Liver (tissue), 9 donors: ENCODE measurements around the gene TNS1. TPM values are rescaled to one million over a fixed set of nuclear protein-coding genes. Genes with fewer than 3 reads are reported as not detected.
"Not testable (repeated sequence)": the region's sequence is repeated elsewhere in the genome, so short reads cannot be mapped to it uniquely, and the experiment has no call there.

Experiments used
- DNase-seq: peaks from one replicate; pipeline ENCODE4 v3.0.0-alpha.2; 2017; ENCODE audit warnings: low spot score
- H3K27ac ChIP-seq, 2 donors: one replicate each; pipeline ENCODE4 v1.7.0; 2013; ENCODE audit warnings: inconsistent platforms in 2 of 2, low read length in 2 of 2, control low read depth in 1 of 2, low read depth in 1 of 2, mild to moderate bottlenecking in 1 of 2
- H3K27me3 ChIP-seq, 4 donors: one replicate each; pipeline versions ENCODE4 v1.6.1 to v1.7.0; 2013; ENCODE audit warnings: low read length in 3 of 4, inconsistent platforms in 1 of 4, mild to moderate bottlenecking in 1 of 4, moderate library complexity in 1 of 4; ENCODE audit not compliant: control insufficient read depth in 4 of 4, insufficient read depth in 4 of 4
- H3K36me3 ChIP-seq, 4 donors: one replicate each; pipeline versions ENCODE4 v1.6.1 to v1.7.0; 2013; ENCODE audit warnings: low read length in 3 of 4, mild to moderate bottlenecking in 3 of 4, low read depth in 1 of 4, moderate library complexity in 1 of 4; ENCODE audit not compliant: control insufficient read depth in 4 of 4, insufficient read depth in 3 of 4
- H3K4me1 ChIP-seq, 4 donors: one replicate each; pipeline versions ENCODE4 v1.6.1 to v1.7.0; 2013; ENCODE audit warnings: low read length in 3 of 4, mild to moderate bottlenecking in 3 of 4, moderate library complexity in 1 of 4; ENCODE audit not compliant: control insufficient read depth in 4 of 4, insufficient read depth in 4 of 4
- H3K4me3 ChIP-seq, 3 donors: one replicate each; pipeline versions ENCODE4 v1.6.1 to v1.7.0; 2013; ENCODE audit warnings: low read length in 3 of 3, control low read depth in 1 of 3, low read depth in 1 of 3, mild to moderate bottlenecking in 1 of 3
- H3K9ac ChIP-seq, 2 donors: one replicate each; pipeline ENCODE4 v1.7.0; 2013; ENCODE audit warnings: low read length in 2 of 2, mild to moderate bottlenecking in 2 of 2, moderate library complexity in 2 of 2, control low read depth in 1 of 2, low read depth in 1 of 2
- H3K9me3 ChIP-seq, 4 donors: one replicate each; pipeline versions ENCODE4 v1.6.1 to v1.7.0; 2013; ENCODE audit warnings: low read length in 3 of 4; ENCODE audit not compliant: control insufficient read depth in 4 of 4
- ATF3 ChIP-seq: IDR thresholded peaks from 2 replicates; pipeline ENCODE4 v1.6.1; 2016; ENCODE audit warnings: antibody characterized with exemption
- CTCF ChIP-seq: fragments of 150-350 bp; IDR thresholded peaks from 2 replicates; pipeline ENCODE4 v1.5.1; 2017; ENCODE audit warnings: improper control_type of control experiment, low read depth, low read length; ENCODE audit not compliant: missing input control
- EGR1 ChIP-seq, 2 donors: IDR thresholded peaks; 2 replicates each; pipeline ENCODE4 v1.6.1; 2016 to 2018; ENCODE audit warnings: antibody characterized with exemption in 2 of 2, low read depth in 2 of 2
- FOXA1 ChIP-seq: IDR thresholded peaks from 2 replicates; pipeline ENCODE4 v1.6.1; 2016; ENCODE audit warnings: antibody characterized with exemption
- FOXA2 ChIP-seq: IDR thresholded peaks from 2 replicates; pipeline ENCODE4 v1.6.1; 2016; ENCODE audit warnings: antibody characterized with exemption
- GABPA ChIP-seq, 2 donors: IDR thresholded peaks in 1 of 2; conservative IDR thresholded peaks in 1 of 2; 2 replicates each; pipeline ENCODE4 v1.6.1; 2016; ENCODE audit warnings: antibody characterized with exemption in 2 of 2, mild to moderate bottlenecking in 1 of 2, moderate library complexity in 1 of 2
- HNF4A ChIP-seq, 2 donors: conservative IDR thresholded peaks; 2 replicates each; pipeline ENCODE4 v1.6.1; 2016; ENCODE audit warnings: antibody characterized with exemption in 2 of 2, mild to moderate bottlenecking in 2 of 2
- HNF4G ChIP-seq: IDR thresholded peaks from 2 replicates; pipeline ENCODE4 v1.6.1; 2016; ENCODE audit warnings: antibody characterized with exemption
- JUND ChIP-seq, 2 donors: IDR thresholded peaks; 2 replicates each; pipeline ENCODE4 v1.6.1; 2016; ENCODE audit warnings: antibody characterized with exemption in 2 of 2
- MAX ChIP-seq: IDR thresholded peaks from 2 replicates; pipeline ENCODE4 v1.6.1; 2016; ENCODE audit warnings: antibody characterized with exemption
- NR2F2 ChIP-seq: IDR thresholded peaks from 2 replicates; pipeline ENCODE4 v1.6.1; 2016; ENCODE audit warnings: antibody characterized with exemption
- RAD21 ChIP-seq, 2 donors: IDR thresholded peaks; 2 replicates each; pipeline ENCODE4 v1.6.1; 2016; ENCODE audit warnings: antibody characterized with exemption in 2 of 2, mild to moderate bottlenecking in 2 of 2
- REST ChIP-seq: IDR thresholded peaks from 2 replicates; pipeline ENCODE4 v1.6.1; 2016; ENCODE audit warnings: antibody characterized with exemption, mild to moderate bottlenecking
- RXRA ChIP-seq, 2 donors: IDR thresholded peaks; 2 replicates each; pipeline ENCODE4 v1.6.1; 2017 to 2018; ENCODE audit warnings: antibody characterized with exemption in 2 of 2, mild to moderate bottlenecking in 1 of 2
- SP1 ChIP-seq: IDR thresholded peaks from 2 replicates; pipeline ENCODE4 v1.6.1; 2018; ENCODE audit warnings: antibody characterized with exemption, mild to moderate bottlenecking
- TAF1 ChIP-seq: conservative IDR thresholded peaks from 2 replicates; pipeline ENCODE4 v1.6.1; 2016; ENCODE audit warnings: antibody characterized with exemption, mild to moderate bottlenecking
- YY1 ChIP-seq: IDR thresholded peaks from 2 replicates; pipeline ENCODE4 v1.6.1; 2016; ENCODE audit warnings: antibody characterized with exemption, mild to moderate bottlenecking
- WGBS: extraction: QIAGEN DNeasy Blood & Tissue Kit; methylation state at CpG from one replicate; pipeline ENCODE4 v1.1.7; 2013; 5-methylcytosine and 5-hydroxymethylcytosine counted together
- polyA plus RNA-seq, 2 donors: library from polyadenylated mRNA; stranded (reverse) in 1 of 2; unstranded in 1 of 2; fragments of 200-250 nt in 1 of 2; fragments of >200 nt in 1 of 2; fragmentation: Nextera tagmentation in 1 of 2; extraction: Ambion mirVana in 1 of 2; gene quantifications; one replicate each; pipeline versions ENCODE4 v1.2.1 to v1.2.3, GENCODE V29; 2013 to 2015
- total RNA-seq, 2 donors: library from RNA; depleted of rRNA; stranded (reverse); fragments of >200 nt; gene quantifications; one replicate each; pipeline ENCODE4 v1.2.3, GENCODE V29; 2014
- donor health status: healthy.
- donor health status: healthy.
- donor health status: healthy.
- donor health status: healthy.
- donor health status: healthy.

The TNS1 gene
- total and polyA plus RNA-seq, 4 donors, result 16.3 to 128 (median 57.3) TPM

GRCh38 chr2:218044599-218044998 is 41.8 kb upstream of the TNS1 start:
- 95% methylated on average over 1 of the region's 1 CpG for WGBS
- H3K4me3 ChIP-seq, H3K27ac ChIP-seq, H3K4me1 ChIP-seq, H3K9ac ChIP-seq, H3K27me3 ChIP-seq, H3K9me3 ChIP-seq, H3K36me3 ChIP-seq, DNase-seq: not testable (repeated sequence)

- WGBS, result 96% methylated on average over 5 of the region's 5 CpGs
- Histone ChIP-seq H3K9me3 (no peaks in the 10 kb centered on the region), H3K4me3 (no peak overlapping the region), H3K4me1 (no peaks in the 10 kb centered on the region), H3K9ac (no peak overlapping the region), H3K27me3 (no peaks in the 10 kb centered on the region), H3K27ac (no peak overlapping the region), H3K36me3 (no peaks in the 10 kb centered on the region)
- no peak for DNase-seq
- TF ChIP-seq FOXA1 (no peak), SP1 (no peak), HNF4A (conservative IDR thresholded peaks at IDR 0.05) (no peak), FOXA2 (no peak), CTCF (no peak), RAD21 (IDR thresholded peaks at IDR 0.05) (no peak), MAX (no peak), ATF3 (no peak), JUND (IDR thresholded peaks at IDR 0.05) (no peak), TAF1 (no peak), HNF4G (no peak), EGR1 (IDR thresholded peaks at IDR 0.05; ENCODE audit: low read depth in 2 of 2) (no peak), REST (no peak), YY1 (no peak), NR2F2 (no peak)
Observed at GRCh38 chr2:218043701-218044109, 40.9 kb upstream of the TNS1 start.

GRCh38 chr2:218043100-218043499 is 40.3 kb upstream of the TNS1 start:
- WGBS, result 90% methylated on average over 1 of the region's 1 CpG
- no peak overlapping the region for H3K27ac ChIP-seq
- no peaks in the 10 kb centered on the region for H3K4me1 ChIP-seq
- no peak overlapping the region for H3K4me3 ChIP-seq
- H3K9me3 ChIP-seq, result no peaks in the 10 kb centered on the region
- H3K27me3 ChIP-seq, result no peaks in the 10 kb centered on the region
- no peak overlapping the region for H3K9ac ChIP-seq
- DNase-seq, result no peak
- no peaks in the 10 kb centered on the region for H3K36me3 ChIP-seq
- no peak for TF ChIP-seq GABPA (IDR thresholded peaks at IDR 0.05 in 1 of 2, conservative IDR thresholded peaks at IDR 0.05 in 1 of 2)
- no peak for TF ChIP-seq FOXA1
- no peak for TF ChIP-seq MAX
- TF ChIP-seq ATF3, result no peak
- TF ChIP-seq RXRA (IDR thresholded peaks at IDR 0.05), result no peak
- no peak for TF ChIP-seq HNF4A (conservative IDR thresholded peaks at IDR 0.05)
- TF ChIP-seq HNF4G, result no peak
- TF ChIP-seq YY1, result no peak
- TF ChIP-seq JUND (IDR thresholded peaks at IDR 0.05), result no peak
- TF ChIP-seq FOXA2, result no peak
- TF ChIP-seq SP1, result no peak
- TF ChIP-seq REST, result no peak
- TF ChIP-seq NR2F2, result no peak
- TF ChIP-seq RAD21 (IDR thresholded peaks at IDR 0.05), result no peak
